OCI-LY1 (cell line): Measurements from ENCODE around the gene EXOC3L1.

Experiments used
- CTCF ChIP-seq: fragments of 200-600 bp; sonication (generic), shearing (Covaris generic); IDR thresholded peaks from 2 replicates; pipeline ENCODE4 v1.5.1; 2017; ENCODE audit warnings: mild to moderate bottlenecking, antibody characterized with exemption, low read length, moderate library complexity, mixed read lengths
- EZH2 ChIP-seq: fragments of 200-600 bp; sonication (generic), shearing (Covaris generic); IDR thresholded peaks from 2 replicates; pipeline ENCODE4 v1.8.0; 2017; ENCODE audit warnings: borderline replicate concordance, mixed run types, mild to moderate bottlenecking, antibody characterized with exemption, low read length, moderate library complexity, mixed read lengths

- TF ChIP-seq CTCF (no peak), EZH2 (no peak)
Observed at GRCh38 chr16:67193536-67193935, 3.6 kb upstream of the EXOC3L1 start.
